HL-60 (cell line): ENCODE results near the gene ARSG.
A peak's percentile ranks its signal among the peaks of the same experiment; 100 is the strongest.

Source experiments
- CTCF ChIP-seq: IDR thresholded peaks from one replicate; pipeline ENCODE4 v1.5.1; 2011; ENCODE audit warnings: low read length, control low read depth, inconsistent platforms; ENCODE audit not compliant: insufficient read depth
- POLR2AphosphoS5 ChIP-seq: IDR thresholded peaks from 2 replicates; pipeline ENCODE4 v1.6.1; 2012; ENCODE audit warnings: low read depth
- SPI1 ChIP-seq: IDR thresholded peaks from 2 replicates; pipeline ENCODE4 v1.6.1; 2012; ENCODE audit warnings: low read depth, mild to moderate bottlenecking, borderline replicate concordance

GRCh38 chr17:68456339-68457167 is 165.3 kb downstream of the ARSG start:
- TF ChIP-seq POLR2AphosphoS5 = no peak
- TF ChIP-seq CTCF = no peak
- peak; percentile 23; the same call in 1 of the 2 replicates for TF ChIP-seq SPI1
